ENCODE results near the gene ZNF500. TPM values are rescaled to one million over a fixed set of nuclear protein-coding genes. Genes with fewer than 3 reads are reported as not detected.

ZNF500 gene
- polyA plus RNA-seq, 3 donors from 2014 or later = 4.4 to 13.1 (median 8.9) TPM

GRCh38 chr16:4713663-4714501 is 53.1 kb downstream of the ZNF500 start:
- no peak overlapping the region for H3K4me3 Mint-ChIP-seq
- no peaks in the 10 kb centered on the region for H3K4me1 Mint-ChIP-seq
- peaks cover 21 to 30% (median 23%) of the 10 kb centered on the region in 3 donors for H3K36me3 Mint-ChIP-seq
- H3K9me3 Mint-ChIP-seq = no peaks in the 10 kb centered on the region
- no peak for DNase-seq
- H3K27me3 Mint-ChIP-seq (ENCODE audit: low read depth in 3 of 3) = peaks cover 0 to 2% (median 0%) of the 10 kb centered on the region in 3 donors
- peak overlapping the region in 2 of 6 donors; percentile 30 to 46 for H3K27ac Mint-ChIP-seq

GRCh38 chr16:4709481-4709880 is 57.5 kb downstream of the ZNF500 start:
- Mint-ChIP-seq H3K9me3 (no peaks in the 10 kb centered on the region), H3K36me3 (peaks cover 17 to 38% (median 21%) of the 10 kb centered on the region in 3 donors), H3K4me3 (no peak overlapping the region), H3K27ac (no peak overlapping the region), H3K4me1 (no peaks in the 10 kb centered on the region), H3K27me3 (ENCODE audit: low read depth in 3 of 3) (no peaks in the 10 kb centered on the region)
- DNase-seq = no peak

- H3K9me3 Mint-ChIP-seq = no peaks in the 10 kb centered on the region
- peaks cover 9 to 31% (median 10%) of the 10 kb centered on the region in 3 donors for H3K36me3 Mint-ChIP-seq
- no peak overlapping the region for H3K27ac Mint-ChIP-seq
- no peak overlapping the region for H3K4me3 Mint-ChIP-seq
- DNase-seq = no peak
- H3K4me1 Mint-ChIP-seq = peaks cover 0 to 2% of the 10 kb centered on the region in 2 donors
- peaks cover 0 to 3% (median 0%) of the 10 kb centered on the region in 3 donors for H3K27me3 Mint-ChIP-seq (ENCODE audit: low read depth in 3 of 3)
These were observed 60.1 kb downstream of the ZNF500 start for GRCh38 chr16:4706871-4707270.

DNA sequence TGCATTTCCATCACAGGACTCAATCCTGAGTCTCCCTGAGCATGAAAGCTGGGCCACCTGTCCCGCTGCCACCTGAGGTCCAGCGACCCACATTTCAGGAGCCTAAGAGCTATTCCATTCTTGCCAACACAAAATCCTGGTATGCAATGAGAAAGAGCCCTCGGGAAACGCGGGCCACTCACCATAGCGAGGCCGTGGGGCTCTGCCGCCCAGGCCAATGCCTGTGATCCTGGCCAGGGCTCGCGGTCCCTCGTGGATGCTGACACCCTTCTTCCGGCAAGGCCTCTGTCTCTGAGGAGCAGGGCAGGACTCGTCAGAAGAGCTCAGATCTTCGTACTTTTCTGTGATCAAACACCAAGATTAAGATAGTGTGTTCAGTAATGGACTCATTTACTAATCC is 62.0 kb downstream of the ZNF500 start:
- H3K9me3 Mint-ChIP-seq = no peaks in the 10 kb centered on the region
- peaks cover 0 to 3% (median 0%) of the 10 kb centered on the region in 3 donors for H3K27me3 Mint-ChIP-seq (ENCODE audit: low read depth in 3 of 3)
- no peak overlapping the region for H3K27ac Mint-ChIP-seq
- peaks cover 0 to 2% of the 10 kb centered on the region in 2 donors for H3K4me1 Mint-ChIP-seq
- H3K4me3 Mint-ChIP-seq = no peak overlapping the region
- H3K36me3 Mint-ChIP-seq = peaks cover 6 to 27% (median 10%) of the 10 kb centered on the region in 3 donors
- no peak for DNase-seq

GRCh38 chr16:4704491-4704890 is 62.5 kb downstream of the ZNF500 start:
- Mint-ChIP-seq H3K9me3 (no peaks in the 10 kb centered on the region), H3K4me1 (peaks cover 0 to 2% of the 10 kb centered on the region in 2 donors), H3K27ac (no peak overlapping the region), H3K27me3 (ENCODE audit: low read depth in 3 of 3) (peaks cover 0 to 6% (median 0%) of the 10 kb centered on the region in 3 donors), H3K4me3 (no peak overlapping the region), H3K36me3 (peaks cover 9 to 27% (median 13%) of the 10 kb centered on the region in 3 donors)
- DNase-seq = no peak

DNA sequence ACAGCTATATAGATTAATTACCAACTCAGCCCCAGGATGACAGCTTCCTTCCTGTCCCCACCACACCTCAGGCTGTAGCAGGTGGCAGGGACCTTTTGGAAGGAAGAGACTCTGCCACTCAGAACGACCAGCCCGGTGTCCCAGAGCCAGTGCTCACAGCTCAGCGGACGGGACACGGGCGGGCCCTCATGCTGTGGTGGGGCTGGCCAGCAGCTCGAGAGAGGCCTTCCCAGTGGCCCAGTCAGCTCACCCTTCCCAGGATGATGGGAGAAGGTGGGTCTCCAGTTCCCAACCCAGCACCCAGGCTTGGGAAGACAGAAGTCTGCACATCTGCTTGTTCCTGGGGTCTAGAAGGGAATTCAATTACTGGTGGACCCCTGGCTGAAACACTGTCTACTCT is 63.1 kb downstream of the ZNF500 start:
- Mint-ChIP-seq H3K27me3 (ENCODE audit: low read depth in 3 of 3) (peaks cover 0 to 7% (median 0%) of the 10 kb centered on the region in 3 donors), H3K36me3 (peaks cover 12 to 27% (median 12%) of the 10 kb centered on the region in 3 donors), H3K4me3 (no peak overlapping the region), H3K9me3 (no peaks in the 10 kb centered on the region), H3K4me1 (peaks cover 0 to 2% of the 10 kb centered on the region in 2 donors), H3K27ac (no peak overlapping the region)
- no peak for DNase-seq

DNA sequence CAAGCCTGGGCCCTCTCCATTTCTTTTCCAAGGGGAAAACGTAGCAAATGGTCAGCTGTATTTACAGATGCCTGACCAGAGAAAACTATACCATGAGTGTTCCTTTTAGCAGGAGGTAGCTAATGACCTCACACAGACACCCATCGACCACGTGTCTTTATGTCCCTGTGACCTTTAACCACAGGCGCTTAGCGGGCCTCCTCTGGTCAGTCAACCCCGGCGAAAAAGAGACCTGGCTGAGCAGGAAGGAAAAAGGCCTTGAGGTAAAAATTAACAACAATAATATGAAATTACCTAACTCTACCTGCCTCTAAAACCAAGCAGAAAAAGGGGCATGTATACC is 64.5 kb downstream of the ZNF500 start:
- peaks cover 12 to 24% (median 12%) of the 10 kb centered on the region in 3 donors for H3K36me3 Mint-ChIP-seq
- peaks cover 0 to 7% (median 0%) of the 10 kb centered on the region in 3 donors for H3K27me3 Mint-ChIP-seq (ENCODE audit: low read depth in 3 of 3)
- DNase-seq = no peak
- no peaks in the 10 kb centered on the region for H3K9me3 Mint-ChIP-seq
- no peak overlapping the region for H3K27ac Mint-ChIP-seq
- no peak overlapping the region for H3K4me3 Mint-ChIP-seq
- H3K4me1 Mint-ChIP-seq = peaks cover 0 to 2% of the 10 kb centered on the region in 2 donors

DNA sequence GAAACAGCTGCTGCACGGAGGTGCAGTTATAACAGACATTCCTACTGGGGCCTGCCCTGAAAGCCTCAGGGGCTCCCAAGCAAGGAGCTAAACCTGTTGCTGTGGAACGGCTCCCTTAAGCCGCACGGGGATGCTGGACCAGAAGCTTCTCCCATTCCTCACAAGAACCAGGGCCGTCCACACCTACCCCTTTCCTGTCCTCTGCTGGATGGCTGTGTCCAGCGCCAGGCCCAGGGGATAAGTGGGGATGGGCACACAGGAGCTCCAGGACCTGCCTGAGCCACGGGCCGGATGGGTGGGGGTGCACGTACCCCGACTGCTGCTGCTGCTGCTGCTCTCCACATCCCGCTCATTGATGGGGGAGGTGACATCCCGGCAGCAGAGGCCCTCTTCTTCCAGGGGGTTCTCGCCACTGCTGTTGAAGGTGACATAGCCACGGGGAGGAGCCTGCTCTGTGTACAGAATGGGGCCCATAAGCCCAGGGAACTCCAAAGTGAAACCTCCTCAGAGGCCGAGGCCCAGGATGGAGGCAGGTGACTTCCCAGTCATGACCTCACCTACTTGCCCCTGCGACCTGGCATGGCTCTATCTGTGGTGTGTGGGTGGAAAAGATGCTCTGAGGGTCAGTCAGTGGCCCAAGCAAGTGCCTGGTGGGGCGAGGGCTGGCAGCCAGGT is 65.0 kb downstream of the ZNF500 start:
- no peak overlapping the region for H3K27ac Mint-ChIP-seq
- peaks cover 0 to 7% (median 0%) of the 10 kb centered on the region in 3 donors for H3K27me3 Mint-ChIP-seq (ENCODE audit: low read depth in 3 of 3)
- no peak overlapping the region for H3K4me3 Mint-ChIP-seq
- H3K36me3 Mint-ChIP-seq = peaks cover 11 to 21% (median 12%) of the 10 kb centered on the region in 3 donors
- DNase-seq = no peak
- peaks cover 0 to 2% of the 10 kb centered on the region in 2 donors for H3K4me1 Mint-ChIP-seq
- H3K9me3 Mint-ChIP-seq = no peaks in the 10 kb centered on the region

- no peak overlapping the region for H3K4me3 Mint-ChIP-seq
- peaks cover 0 to 2% of the 10 kb centered on the region in 2 donors for H3K4me1 Mint-ChIP-seq
- H3K27me3 Mint-ChIP-seq (ENCODE audit: low read depth in 3 of 3) = peaks cover 0 to 7% (median 0%) of the 10 kb centered on the region in 3 donors
- H3K36me3 Mint-ChIP-seq = peaks cover 6 to 16% (median 12%) of the 10 kb centered on the region in 3 donors
- no peaks in the 10 kb centered on the region for H3K9me3 Mint-ChIP-seq
- DNase-seq = no peak
- H3K27ac Mint-ChIP-seq = no peak overlapping the region
These were observed 65.8 kb downstream of the ZNF500 start for GRCh38 chr16:4700997-4701743.

DNA sequence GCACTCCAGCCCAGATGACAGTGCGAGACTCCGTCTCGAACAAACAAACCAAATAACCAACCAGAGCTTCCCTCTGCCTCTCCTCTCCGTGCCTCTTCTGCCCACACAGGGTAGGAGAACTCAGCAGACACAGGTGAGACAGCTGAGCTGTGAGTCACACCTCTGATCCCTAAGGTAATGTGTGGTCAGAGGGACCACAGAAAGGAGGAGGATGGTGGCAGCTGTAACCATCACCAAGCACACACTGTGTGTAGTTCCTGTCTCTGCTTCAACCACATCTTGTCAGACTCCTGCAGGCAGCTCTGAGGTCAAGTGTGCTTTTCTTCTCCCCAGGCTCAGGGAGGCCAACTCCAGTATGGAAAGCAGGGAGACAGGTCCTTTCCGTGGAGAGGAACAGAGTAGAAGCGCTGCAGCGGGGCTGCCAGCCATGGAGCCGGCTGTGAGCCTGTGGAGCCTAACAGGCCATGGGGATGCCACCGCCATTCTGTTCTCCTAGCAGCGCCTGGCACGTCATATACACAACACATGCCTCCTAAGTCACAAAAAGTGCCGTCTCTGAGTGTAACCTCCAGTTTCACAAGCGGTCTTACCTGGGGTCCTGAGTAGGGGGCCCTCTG is 66.5 kb downstream of the ZNF500 start:
- peaks cover 6 to 16% (median 10%) of the 10 kb centered on the region in 3 donors for H3K36me3 Mint-ChIP-seq
- peaks cover 5 to 9% of the 10 kb centered on the region in 2 donors for H3K4me1 Mint-ChIP-seq
- H3K27ac Mint-ChIP-seq = no peak overlapping the region
- H3K9me3 Mint-ChIP-seq = no peaks in the 10 kb centered on the region
- H3K27me3 Mint-ChIP-seq (ENCODE audit: low read depth in 3 of 3) = peaks cover 0 to 7% (median 2%) of the 10 kb centered on the region in 3 donors
- no peak overlapping the region for H3K4me3 Mint-ChIP-seq
- no peak for DNase-seq

DNA sequence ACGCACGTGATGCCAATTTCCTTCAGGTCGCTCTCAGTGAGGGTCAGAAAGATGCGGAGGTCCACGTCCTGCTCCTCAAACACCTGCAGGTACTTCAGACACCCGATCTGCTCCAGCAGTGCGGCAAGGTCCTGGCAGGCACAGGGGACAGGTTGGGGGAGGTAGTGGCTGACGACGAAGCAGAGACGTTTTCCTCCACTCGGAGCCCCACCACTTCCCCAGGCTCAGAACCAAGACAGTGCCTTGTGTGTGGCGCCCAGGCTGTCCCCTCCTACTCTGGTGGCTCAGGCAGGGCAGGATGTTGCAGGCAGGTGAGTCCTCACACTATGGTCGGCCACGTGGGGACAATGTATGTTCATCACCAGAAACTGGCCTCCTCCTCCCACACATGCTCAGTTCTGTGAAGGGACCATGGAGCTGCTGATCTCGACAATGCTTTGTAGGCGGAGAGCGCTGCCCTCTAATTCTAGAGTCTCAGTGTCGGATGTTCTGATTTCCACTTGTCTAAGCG is 67.9 kb downstream of the ZNF500 start:
- Mint-ChIP-seq H3K27ac (peak overlapping the region in 1 of 6 donors; percentile 5), H3K27me3 (ENCODE audit: low read depth in 3 of 3) (peaks cover 0 to 7% (median 7%) of the 10 kb centered on the region in 3 donors), H3K9me3 (no peaks in the 10 kb centered on the region), H3K4me3 (no peak overlapping the region), H3K4me1 (peaks cover 9 to 14% of the 10 kb centered on the region in 2 donors), H3K36me3 (peaks cover 5 to 12% (median 6%) of the 10 kb centered on the region in 3 donors)
- no peak for DNase-seq

GRCh38 chr16:4698321-4699045 is 68.5 kb downstream of the ZNF500 start:
- Mint-ChIP-seq H3K9me3 (no peaks in the 10 kb centered on the region), H3K36me3 (peaks cover 5 to 12% (median 6%) of the 10 kb centered on the region in 3 donors), H3K27ac (no peak overlapping the region), H3K4me3 (no peak overlapping the region), H3K4me1 (peaks cover 9 to 14% of the 10 kb centered on the region in 2 donors), H3K27me3 (ENCODE audit: low read depth in 3 of 3) (peaks cover 0 to 7% (median 7%) of the 10 kb centered on the region in 3 donors)
- no peak for DNase-seq
